Activated CD8-positive, alpha-beta memory T cell treated with anti-CD3 and anti-CD28 coated beads, Interleukin-2, amount 50 U/mL, for 1 hour (primary cell): ENCODE measurements around the gene GRIP2.

Source experiments
- DNase-seq: peaks from one replicate; pipeline ENCODE4 v3.0.0-alpha.2; 2020; ENCODE audit errors: extremely low read depth

The GRIP2 gene

DNA sequence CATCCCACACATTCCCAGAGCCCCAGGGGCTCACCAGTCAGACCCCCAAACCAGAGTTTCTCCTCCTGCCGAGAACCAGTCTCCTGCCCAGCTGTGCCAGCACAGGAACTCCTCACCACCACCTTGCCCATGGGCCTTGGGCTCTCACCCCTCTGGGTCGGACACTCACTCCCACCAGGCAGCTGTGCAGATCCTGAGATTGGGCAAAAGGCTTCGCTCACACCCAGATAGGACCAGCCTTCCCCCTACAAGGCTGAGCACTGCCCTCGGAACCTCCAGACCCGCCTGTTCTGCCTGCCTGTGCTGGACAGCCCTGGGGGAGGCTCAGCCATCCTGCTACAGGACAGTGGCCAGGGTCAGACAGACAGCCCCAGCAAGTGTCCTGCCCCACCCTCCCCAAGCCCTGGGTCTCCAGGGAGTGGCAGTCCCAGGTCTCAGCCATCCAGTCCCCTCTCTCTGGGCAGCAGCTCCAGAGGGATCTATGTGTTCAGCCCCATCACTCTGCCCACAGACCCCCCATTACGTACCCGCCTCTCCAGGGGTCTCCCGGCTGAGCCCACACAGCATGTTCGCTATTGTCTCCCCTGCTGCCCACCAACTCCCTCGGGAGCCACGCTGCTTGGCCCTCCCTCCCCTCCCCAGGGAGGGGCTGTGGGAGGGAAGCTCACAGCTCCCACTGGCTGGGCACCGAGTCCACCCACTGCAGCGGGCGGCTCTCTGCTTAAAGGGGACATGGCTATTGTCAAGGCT lies at the start of gene GRIP2:
GRIP2 (minus strand) TSS at position 601 of the 750 bp plus-strand sequence; CDS start at position 567, 34 bp downstream.
- no peak for DNase-seq

DNA sequence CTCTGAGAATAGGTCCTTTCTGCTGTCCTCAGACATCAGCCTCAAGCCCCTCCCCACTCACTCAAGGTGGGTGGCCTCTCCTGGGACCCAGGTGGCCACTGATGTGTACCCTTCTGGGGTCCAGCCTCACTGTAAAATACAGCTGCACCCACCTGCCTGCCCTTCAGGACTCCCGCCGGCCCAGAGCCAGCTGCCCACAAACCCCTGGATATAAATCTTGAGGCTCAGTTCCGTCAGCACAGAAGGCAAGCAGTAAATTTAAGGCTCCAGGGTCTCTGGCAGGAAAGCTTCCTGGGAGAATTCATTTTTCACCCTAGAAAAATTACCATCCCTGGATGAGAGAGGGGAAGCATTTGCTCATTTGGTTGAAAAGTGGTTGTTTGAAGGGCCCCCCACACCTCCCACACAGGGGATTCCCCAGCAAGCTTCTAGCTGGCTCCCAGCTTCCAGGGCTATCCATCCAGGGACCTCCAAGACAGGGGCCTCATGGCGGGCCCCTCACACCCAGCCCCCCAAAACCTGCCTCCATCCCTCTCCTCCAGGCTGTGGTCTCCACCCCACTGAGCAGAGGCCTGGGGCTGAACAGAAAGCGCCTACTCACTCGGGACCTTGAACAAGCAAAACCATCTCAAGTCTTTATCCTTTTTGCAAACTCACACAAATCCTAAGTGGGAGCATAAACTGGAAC lies 48.4 kb upstream of the GRIP2 start:
- DNase-seq = no peak

DNA sequence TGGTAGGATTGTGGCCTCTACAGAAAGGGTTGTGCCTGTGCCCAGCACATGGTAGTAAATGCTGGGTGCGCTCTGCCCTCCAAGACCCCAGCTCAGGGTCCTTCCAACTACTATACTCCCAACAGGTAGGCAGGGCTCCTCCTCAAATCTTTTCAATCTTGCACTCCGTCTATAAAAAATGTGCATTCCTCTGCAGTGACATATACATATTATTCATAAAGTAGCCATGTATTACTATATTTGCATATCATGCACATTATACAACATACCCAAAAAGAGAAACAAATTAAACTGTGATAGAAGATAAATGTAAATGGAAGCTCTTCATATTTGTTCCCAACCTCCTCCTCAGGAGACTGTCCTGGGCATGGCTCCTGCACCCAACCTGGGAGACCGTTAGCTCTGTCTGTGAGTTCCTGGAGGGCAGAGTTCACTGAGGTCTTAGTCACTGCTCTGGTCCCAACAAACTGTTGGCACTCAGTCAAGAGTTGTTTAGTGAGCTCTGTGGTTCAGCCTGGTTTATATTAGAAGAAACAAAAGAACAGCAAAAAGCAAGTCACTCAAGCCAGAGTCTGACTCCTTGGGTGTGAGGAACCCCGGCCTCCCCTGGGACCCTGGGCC lies 47.7 kb upstream of the GRIP2 start:
- DNase-seq = no peak

DNA sequence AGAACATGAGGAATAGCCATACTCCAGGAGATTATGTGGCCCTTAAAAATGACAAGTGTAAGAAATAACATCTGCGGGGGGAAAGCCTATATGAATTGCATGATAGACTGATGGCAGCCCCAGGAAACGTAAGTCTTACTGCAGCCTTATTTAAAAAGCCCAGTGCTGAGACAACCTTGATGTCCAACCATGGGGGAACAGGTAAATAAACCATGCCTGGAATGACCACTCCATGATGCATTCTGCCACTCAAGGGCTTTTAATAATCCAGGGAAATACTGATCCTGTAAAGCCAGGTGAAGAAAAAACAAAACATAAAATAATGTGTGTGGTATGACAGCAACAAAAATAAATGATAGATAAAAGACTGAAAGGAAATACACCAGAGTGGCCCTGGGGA lies 46.5 kb upstream of the GRIP2 start:
- no peak for DNase-seq

DNA sequence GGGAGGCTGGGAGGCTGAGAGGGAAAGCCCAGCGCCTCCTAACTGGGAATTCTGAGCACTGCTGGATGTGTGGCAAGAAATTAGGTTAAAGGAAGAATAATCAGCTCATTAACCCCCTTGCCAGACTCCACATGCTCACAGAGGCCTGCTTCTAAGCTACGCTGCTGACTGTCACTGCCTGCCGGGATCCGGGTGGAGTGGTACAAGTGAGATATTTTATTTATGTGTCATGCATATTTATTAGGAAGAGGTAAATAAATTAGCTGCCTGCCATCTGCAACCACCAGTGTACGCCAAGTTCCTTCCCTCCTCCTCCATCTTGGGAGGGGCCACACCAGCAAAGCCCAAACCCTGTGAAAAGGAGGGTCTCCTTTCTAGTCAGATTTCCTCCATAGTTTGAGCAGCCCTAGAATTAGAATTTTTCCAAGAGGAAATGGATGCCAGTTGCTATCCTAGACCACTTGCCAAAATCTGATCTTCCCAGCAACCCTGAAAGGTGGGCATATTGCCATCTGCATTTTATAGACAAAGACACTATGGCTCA lies 43.5 kb upstream of the GRIP2 start:
- no peak for DNase-seq

DNA sequence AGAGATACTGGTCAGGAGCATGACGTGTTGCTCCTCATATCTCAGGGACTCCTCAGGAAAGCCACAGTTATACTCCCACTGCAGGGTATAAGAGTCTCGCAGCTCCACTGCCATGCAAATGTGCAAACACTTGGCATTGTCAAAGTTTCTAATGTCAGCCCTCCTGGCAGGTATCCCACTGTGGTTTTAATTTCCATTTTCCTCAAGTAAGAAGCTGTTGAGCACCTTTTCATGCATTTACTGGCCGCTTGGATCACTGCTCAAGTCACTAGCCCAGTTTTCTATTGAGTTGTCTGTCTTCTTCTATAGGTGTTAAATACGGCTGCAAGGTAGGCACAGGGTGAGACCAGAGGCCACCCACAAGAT lies 41.9 kb upstream of the GRIP2 start:
- no peak for DNase-seq

DNA sequence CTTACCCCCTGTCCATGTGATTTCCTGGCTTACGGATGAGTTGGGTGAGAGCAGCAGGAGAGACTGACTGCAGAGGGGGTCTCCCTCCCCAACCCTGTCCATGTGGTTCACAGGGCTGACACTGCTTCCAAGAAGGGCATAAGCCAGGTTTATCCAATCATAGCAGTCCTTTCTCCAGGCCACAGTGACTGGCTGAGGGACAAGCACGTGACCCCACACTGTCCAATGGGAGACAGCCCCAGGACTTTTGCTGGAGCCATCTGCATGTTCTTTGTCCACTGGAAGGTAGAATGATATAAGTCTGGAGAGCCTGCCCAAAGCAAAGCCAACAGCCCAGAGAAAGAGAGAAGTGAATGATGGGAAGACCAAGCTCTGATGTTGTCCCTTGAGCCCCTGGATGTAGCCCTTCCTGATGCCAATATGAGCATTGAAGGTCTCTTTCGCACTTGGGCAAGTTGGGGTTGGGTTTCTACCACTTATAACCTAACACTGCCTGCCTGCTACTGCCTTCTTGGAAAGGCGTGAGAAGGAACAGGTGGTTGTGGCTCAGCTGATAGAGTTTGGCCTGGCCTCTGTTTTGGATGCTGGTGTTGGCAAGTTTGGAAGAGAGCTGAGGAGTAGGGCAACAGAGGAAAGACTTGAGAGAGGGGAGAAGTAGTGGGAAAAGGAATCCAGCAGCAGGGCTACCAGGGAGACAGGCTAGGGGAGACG lies 41.3 kb upstream of the GRIP2 start:
- DNase-seq = no peak

DNA sequence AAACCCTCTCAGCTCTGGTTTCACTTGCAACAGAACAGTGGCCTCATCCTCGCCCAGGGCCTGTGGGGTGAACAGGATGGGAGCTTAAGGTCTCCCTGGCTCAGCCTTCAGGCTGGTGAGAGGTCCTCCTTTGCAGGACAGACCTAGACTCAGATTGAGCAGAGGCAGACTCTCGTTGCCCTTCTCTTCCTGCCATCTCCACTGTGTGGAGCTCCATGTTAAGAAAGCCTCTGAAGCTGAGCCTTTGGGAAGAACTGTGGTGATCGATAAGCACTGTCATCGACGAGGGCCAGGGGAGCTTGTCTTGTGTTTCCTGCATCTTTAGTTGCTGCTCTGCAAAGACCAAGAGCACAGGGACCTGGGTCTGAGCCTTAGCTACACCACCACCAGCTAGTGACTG lies 37.8 kb upstream of the GRIP2 start:
- DNase-seq = no peak

DNA sequence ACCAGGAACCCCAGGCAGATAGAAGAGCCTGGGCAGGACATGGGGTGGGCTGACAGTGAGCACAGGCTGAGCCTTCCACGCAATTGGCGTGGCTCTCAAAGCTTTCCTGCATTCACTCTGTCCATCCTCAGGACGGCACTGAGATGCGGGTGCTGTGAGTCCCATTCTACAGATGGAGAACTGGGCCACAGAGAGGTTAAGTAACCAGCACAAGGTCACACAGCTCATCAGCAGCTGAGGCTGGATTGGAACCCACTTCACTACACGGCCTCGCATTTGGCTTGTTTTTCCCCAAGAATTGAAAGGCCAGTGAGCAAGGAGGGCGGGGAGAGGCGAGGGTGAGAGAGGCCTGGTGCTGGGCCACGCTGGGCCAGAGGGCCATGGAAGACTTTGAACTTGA lies 36.0 kb upstream of the GRIP2 start:
- no peak for DNase-seq

DNA sequence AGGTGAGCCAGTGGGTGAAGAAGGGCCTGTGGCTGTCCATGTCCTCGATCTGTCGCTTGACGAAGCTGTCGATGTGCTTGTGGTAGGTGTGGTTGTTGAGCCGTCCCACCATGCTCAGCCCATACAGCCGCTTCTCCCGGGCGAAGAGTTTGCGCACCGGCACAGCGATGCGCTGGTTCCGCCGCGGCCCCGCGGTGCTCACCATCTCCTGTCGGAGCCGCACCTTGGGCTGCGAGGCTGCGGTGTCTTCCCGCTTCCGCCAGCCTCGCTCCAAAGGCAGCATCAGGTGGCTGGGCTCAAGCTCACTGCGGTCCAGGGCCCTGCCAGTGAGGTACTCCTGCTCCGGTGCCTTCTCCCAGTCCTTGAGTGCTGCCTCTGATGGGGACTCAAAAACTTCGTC lies 34.0 kb upstream of the GRIP2 start:
- DNase-seq = no peak

DNA sequence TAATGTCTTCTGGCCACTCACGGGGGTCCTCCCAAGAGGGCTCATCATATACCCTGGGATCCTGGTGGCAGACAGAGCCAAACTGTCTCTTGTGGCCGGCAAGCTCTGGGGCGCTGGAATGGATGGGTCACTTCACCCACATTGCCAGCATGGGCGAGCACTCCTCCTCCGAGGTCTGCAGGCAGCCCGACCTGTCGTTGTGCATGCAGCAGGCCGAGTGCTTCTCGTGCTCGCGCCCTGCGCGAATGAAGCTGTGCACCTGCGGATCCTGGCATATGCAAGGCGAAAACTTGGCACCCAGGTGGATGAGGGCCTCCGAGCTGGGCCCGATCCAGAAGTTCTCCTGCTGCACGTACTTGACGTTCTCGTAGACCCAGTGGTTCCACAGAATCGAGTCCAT lies 33.6 kb upstream of the GRIP2 start:
- no peak for DNase-seq

DNA sequence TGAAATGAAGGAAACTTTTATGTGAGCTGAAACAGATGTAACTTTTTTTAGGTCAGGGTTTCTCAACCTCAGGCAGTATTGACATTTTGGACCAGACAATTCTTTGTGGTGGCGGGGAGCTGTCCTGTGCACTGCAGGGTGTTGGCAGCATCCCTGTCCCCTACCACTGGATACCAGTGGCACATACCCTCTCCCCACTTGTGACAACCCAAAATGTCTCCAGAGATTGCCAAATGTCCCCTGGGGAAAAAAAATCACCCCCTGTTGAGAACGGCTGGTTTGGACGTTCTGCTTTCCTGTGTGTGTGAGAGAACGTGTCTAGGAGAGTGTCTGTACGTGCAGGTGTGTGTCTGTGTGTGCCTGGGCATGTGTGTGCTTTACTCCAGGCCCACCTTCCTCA lies 30.7 kb upstream of the GRIP2 start:
- DNase-seq = no peak

DNA sequence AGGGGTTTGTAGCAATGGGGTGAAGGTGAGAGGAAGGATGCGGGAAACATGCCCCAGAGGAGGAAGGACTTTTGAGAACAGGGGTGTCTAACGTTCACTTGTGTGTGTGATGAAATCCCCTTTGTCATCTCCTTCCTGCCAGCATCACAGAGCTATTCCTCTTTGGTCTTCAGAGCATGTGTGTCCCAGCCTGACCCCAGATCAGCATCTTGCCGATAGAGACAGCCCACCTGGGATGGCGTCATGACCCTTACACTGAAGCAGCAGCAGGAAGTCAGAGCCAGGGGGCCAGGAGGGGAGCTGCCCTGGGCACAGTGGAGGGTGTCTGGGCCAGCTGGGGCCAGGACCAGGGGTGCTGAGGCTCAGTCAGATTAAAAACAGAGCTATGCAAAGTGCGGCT lies 29.9 kb upstream of the GRIP2 start:
- no peak for DNase-seq

DNA sequence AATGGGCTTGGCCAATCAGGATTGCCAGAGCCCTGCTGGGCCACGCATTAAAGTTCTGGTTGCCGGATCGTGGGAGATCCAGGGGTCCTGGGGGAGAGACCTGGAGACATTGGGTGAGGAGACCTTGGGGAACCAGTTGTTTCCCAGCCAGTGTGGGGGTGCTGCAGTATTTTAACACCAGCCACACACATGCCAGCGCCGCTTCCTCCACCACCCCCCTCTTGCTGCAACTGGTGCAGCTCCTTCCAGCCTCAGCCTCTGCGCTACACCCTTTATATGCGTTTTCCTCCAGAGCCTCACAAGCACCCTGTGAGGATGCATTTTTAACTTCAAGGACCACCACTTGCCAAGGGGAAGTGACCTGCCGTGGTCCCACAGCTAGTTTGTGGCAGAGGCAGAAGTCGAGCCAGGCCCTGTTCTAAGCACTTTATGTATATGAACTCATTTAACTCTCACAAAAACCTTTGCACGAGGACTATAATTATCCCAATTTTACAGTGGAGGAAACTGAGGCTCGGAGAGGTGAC lies 29.4 kb upstream of the GRIP2 start:
- DNase-seq = no peak

DNA sequence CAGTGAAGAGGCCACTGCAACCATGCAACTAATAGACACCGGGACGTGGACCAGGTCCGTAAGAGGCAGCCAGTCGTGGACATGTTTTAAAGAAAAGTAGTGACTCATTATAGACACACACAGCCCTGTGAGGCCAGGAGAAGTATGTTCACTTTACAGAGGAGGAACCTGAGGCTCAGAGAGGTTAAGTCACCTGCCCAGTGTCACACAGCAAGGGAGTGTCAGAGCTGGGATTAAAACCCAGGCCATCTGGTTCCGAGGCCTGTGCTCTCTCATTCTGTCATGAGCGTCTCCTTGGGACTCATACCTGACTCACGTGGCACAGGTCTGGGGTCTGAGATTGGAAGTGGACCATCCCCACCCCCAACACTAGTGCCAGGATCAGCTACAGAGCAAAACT lies 28.1 kb upstream of the GRIP2 start:
- DNase-seq = no peak

DNA sequence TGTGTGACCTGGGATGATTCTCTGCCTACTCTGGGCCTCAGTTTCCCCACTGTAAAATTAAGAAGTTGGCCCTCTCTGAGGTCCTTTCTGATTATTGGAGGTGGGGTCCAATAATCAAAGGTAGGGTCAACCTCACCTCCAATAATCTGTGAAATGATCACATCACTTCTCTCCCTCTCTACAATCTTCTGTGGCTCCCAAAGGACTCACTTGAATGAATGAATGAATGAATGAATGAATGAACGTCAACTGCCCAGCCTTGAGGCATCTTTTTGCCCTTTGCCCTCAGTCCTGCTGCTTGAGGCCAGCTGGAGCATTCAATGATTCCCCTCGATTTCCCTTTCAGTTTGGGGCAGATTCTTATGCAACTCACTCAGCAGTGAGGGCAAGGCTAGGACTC lies 26.7 kb upstream of the GRIP2 start:
- DNase-seq = no peak

DNA sequence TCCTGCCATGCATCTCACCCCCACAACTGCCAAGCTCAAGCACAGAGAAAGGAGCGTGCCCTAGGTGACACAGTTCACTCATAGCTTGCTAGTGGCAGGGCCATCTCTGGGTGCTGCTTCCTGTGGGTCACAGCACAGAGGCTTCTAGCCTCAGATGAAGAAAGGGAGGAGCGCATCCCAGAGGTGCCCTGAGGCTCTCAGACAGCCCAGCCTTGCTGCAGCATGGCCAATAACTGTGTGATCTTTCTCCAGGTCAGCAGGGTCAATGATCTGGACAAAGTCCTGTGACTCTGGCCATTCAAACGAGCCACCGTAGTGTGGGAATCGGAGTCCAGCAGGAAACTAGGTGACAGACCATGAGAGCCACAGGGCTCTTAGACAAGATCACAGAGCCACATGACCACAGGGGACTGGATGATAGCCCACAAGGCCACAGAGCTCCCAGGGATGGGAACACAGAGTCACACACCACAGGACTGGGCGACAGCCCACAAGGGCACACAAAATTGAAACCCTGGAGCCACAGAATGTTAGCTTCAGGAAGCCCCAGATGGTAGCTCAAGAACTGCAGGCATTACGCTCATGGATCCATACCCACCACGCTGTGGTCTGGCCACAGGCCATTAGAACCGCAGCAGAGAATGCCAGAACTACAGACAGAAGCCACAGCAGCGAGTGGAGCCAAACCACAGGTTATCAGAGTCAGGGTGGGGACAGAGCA lies 25.9 kb upstream of the GRIP2 start:
- DNase-seq = no peak

DNA sequence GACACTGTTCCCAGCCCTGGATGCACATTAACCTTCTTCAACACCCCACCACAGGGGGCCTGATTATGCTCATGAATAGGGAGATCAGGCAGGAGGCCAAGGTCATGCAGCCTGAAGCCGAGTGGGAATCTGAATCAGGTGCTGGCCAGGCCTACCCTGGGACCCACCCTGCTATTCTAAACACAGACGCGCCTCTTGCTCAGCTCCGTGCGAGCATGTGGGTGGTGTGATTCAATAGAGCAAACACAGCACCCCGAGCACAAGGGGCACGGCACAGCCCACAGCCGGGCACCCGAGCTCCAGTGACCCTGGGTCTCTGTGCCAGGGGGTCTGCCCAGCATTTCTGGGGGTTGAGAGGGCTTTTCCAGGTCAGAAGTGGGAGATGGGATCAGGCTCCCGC lies 24.6 kb upstream of the GRIP2 start:
- DNase-seq = no peak

DNA sequence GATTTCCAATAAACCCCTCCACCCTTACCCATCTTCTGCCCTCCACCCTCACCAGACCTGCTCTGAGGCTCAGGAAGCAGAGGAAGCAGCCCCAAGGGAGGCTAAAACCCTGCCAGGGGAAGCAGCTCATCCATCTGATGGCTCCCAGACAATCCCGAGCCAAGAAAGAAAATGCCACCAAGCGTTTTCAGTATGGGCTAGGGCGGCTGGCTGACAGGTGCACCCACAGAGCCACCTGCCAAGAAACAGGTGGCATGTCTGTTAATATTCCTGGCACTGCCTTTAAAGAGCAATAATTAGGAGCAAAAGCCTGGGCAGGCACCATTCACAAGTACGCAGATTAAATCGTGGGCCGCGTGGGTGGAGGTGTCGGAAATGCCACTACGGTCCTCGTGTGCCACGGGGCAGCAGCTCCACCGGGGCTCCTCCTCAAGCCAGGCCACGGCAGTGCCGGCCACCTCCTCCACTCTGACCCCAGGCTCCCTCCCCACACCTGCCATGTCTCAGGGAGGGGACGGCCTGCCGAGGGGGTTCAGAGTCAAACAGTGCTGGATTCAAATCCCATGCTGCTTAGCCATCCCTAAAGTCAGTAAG lies 23.9 kb upstream of the GRIP2 start:
- DNase-seq = no peak

DNA sequence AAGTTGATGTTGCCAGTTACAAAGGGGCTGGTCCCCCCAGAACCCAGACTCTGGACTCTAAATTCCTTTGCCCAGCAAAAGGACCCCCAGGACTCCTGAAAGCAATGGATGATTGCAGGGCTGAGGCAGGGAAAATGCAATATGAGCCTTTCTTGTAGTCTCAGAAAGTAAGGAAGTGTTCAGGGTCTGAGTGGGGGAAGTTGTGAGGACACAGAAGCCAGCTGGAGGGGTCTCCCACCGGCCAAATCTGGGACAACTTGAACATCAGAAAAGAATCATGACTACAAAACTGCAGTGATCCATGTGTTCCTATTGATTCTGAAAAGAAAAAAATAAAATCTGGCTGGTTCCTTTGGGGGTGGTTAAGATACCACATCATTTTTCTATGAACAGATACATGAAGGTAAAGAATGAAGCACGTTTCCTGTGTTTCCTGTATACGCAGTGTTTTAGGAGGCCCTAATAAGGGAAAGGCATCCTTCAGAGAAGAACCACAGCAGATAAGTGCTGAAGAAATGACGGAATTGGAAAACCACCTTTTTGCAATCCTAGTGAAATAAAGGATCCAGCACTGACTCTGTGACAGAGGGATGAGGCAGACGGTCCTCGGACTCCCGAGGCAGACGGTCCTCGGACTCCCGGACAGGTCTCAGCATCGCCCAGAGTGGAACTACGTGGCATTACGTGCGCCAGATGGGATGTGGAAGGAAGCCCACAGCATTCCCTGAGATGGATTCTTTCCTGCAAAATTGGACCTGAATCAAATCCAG lies 22.2 kb upstream of the GRIP2 start:
- DNase-seq = no peak
